CD4-positive, alpha-beta T cell treated with Interleukin-4 for 4 hours (primary cell): ENCODE results near the gene CCR1.
"Not testable (repeated sequence)": the region's sequence is repeated elsewhere in the genome, so short reads cannot be mapped to it uniquely, and the experiment has no call there.

Experiments
- DNase-seq: peaks from one replicate; pipeline ENCODE4 v3.0.0-alpha.2; 2020

CCR1 gene

GRCh38 chr3:46163556-46164041 is 44.5 kb downstream of the CCR1 start:
- no peak for DNase-seq

GRCh38 chr3:46162975-46163555 is 45.0 kb downstream of the CCR1 start:
- DNase-seq: no peak

- not testable (repeated sequence) for DNase-seq
Observed at GRCh38 chr3:46157685-46158084, 50.4 kb downstream of the CCR1 start.

GRCh38 chr3:46154311-46154710 is 53.8 kb downstream of the CCR1 start:
- DNase-seq: no peak
